DND-41 (cell line): ENCODE measurements around the gene S100A4.

ENCODE experiments used
- CTCF ChIP-seq: IDR thresholded peaks from 2 replicates; pipeline ENCODE4 v1.5.1; 2012; ENCODE audit warnings: borderline replicate concordance, low read length, moderate library complexity, mild to moderate bottlenecking; ENCODE audit not compliant: poor library complexity, severe bottlenecking; ENCODE audit errors: extremely low read depth
- EZH2 ChIP-seq: IDR thresholded peaks from 3 replicates; pipeline ENCODE4 v1.6.1; 2012; ENCODE audit warnings: borderline replicate concordance, low read depth, mild to moderate bottlenecking, moderate library complexity, low read length, inconsistent platforms; ENCODE audit not compliant: severe bottlenecking

GRCh38 chr1:153536671-153537375 lies 8.8 kb downstream of the S100A4 start:
- TF ChIP-seq CTCF, result no peak
- no peak for TF ChIP-seq EZH2
